SK-N-SH (cell line): ENCODE measurements around the gene CGB8. TPM values are rescaled to one million over a fixed set of nuclear protein-coding genes. Genes with fewer than 3 reads are reported as not detected.
"Not testable (repeated sequence)": the region's sequence is repeated elsewhere in the genome, so short reads cannot be mapped to it uniquely, and the experiment has no call there.

Source experiments
- CTCF ChIA-PET: fragments of 300-600, 350-600 bp; formaldehyde crosslinking; extraction: SDS; loops from one replicate; lab custom pipeline; 2021; lab: Yijun Ruan, JAX
- POLR2A ChIA-PET: fragments of 350-600 bp; sonication (Branson Sonifier 250); formaldehyde crosslinking; extraction: SDS; loops from one replicate; lab custom pipeline; 2020; ENCODE audit warnings: antibody characterized with exemption, inconsistent platforms; lab: Yijun Ruan, JAX
- DNase-seq: peaks from one replicate; pipeline ENCODE4 v3.0.0; 2012
- H2AFZ ChIP-seq: fragments of 200-600 bp; sonication (generic); 2 replicates; pipeline ENCODE4 v1.8.1; 2016; ENCODE audit warnings: antibody characterized with exemption, mild to moderate bottlenecking, low read depth
- H3F3A ChIP-seq: fragments of 200-600 bp; sonication (generic); replicated peaks from 2 replicates; pipeline ENCODE3; 2016; ENCODE audit warnings: antibody characterized with exemption, mild to moderate bottlenecking; ENCODE audit not compliant: insufficient read depth
- H3K27ac ChIP-seq, 2 experiments: fragments of 200-500 bp in 1 of 2; fragments of 200-600 bp in 1 of 2; sonication (Bioruptor generic) in 1 of 2; sonication (generic), shearing (Covaris generic) in 1 of 2; 2 replicates each; pipeline versions ENCODE4 v1.5.1 to v1.6.1; 2014 to 2016; ENCODE audit warnings: low read depth in 2 of 2, inconsistent platforms in 1 of 2, low read length in 1 of 2, mild to moderate bottlenecking in 1 of 2, mixed read lengths in 1 of 2
- H3K27me3 ChIP-seq: fragments of 200-600 bp; sonication (generic), shearing (Covaris generic); 2 replicates; pipeline ENCODE4 v1.6.1; 2016; ENCODE audit warnings: mixed run types; ENCODE audit not compliant: insufficient read depth
- H3K36me3 ChIP-seq, 2 experiments: fragments of 200-500 bp in 1 of 2; fragments of 200-600 bp in 1 of 2; sonication (Bioruptor generic) in 1 of 2; sonication (generic) in 1 of 2; replicated peaks in 1 of 2; 2 replicates each; pipeline versions ENCODE3 to v1.5.1; 2014 to 2016; ENCODE audit warnings: low read length in 1 of 2, mild to moderate bottlenecking in 1 of 2; ENCODE audit not compliant: insufficient read depth in 2 of 2, control insufficient read depth in 1 of 2
- H3K4me1 ChIP-seq, 2 experiments: fragments of 200-500 bp in 1 of 2; fragments of 200-600 bp in 1 of 2; sonication (Bioruptor generic) in 1 of 2; sonication (generic), shearing (Covaris generic) in 1 of 2; 2 replicates each; pipeline versions ENCODE4 v1.5.1 to v1.6.1; 2014 to 2016; ENCODE audit warnings: low read depth in 1 of 2, low read length in 1 of 2, mixed run types in 1 of 2; ENCODE audit not compliant: insufficient read depth in 2 of 2, control insufficient read depth in 1 of 2
- H3K4me2 ChIP-seq: fragments of 200-600 bp; sonication (generic), shearing (Covaris generic); 2 replicates; pipeline ENCODE4 v1.6.1; 2017; ENCODE audit warnings: mixed run types
- H3K4me3 ChIP-seq, 2 experiments: fragments of 200-500 bp in 1 of 2; fragments of 200-600 bp in 1 of 2; sonication (Bioruptor generic) in 1 of 2; sonication (generic), shearing (Covaris generic) in 1 of 2; 2 replicates each; pipeline versions ENCODE4 v1.5.1 to v1.8.1; 2014 to 2016; ENCODE audit warnings: low read depth in 2 of 2, inconsistent platforms in 1 of 2, low read length in 1 of 2, mild to moderate bottlenecking in 1 of 2, mixed read lengths in 1 of 2, moderate library complexity in 1 of 2
- H3K79me2 ChIP-seq: fragments of 200-600 bp; sonication (generic); 2 replicates; pipeline ENCODE4 v1.8.1; 2017; ENCODE audit warnings: mild to moderate bottlenecking; ENCODE audit not compliant: insufficient read depth
- H3K9ac ChIP-seq: fragments of 200-600 bp; sonication (generic); 2 replicates; pipeline ENCODE4 v1.6.1; 2017; ENCODE audit warnings: mixed run types
- H3K9me2 ChIP-seq: fragments of 200-600 bp; sonication (generic); 2 replicates; pipeline ENCODE4 v1.6.1; 2017; ENCODE audit warnings: mixed run types
- H3K9me3 ChIP-seq: fragments of 200-600 bp; sonication (generic); 2 replicates; pipeline ENCODE4 v1.6.1; 2017; ENCODE audit warnings: mixed run types, mild to moderate bottlenecking, moderate library complexity
- H4K20me1 ChIP-seq: fragments of 200-600 bp; sonication (generic); 2 replicates; pipeline ENCODE4 v1.6.1; 2017; ENCODE audit warnings: mild to moderate bottlenecking, mixed run types; ENCODE audit not compliant: insufficient read depth
- ELF1 ChIP-seq: IDR thresholded peaks from 2 replicates; pipeline ENCODE4 v1.4.0; 2012
- EZH2phosphoT487 ChIP-seq: fragments of 200-600 bp; sonication (generic); IDR thresholded peaks from 2 replicates; pipeline ENCODE4 v1.6.1; 2017; ENCODE audit warnings: low read depth, mixed run types, mild to moderate bottlenecking, antibody characterized with exemption, moderate library complexity, borderline replicate concordance
- MXI1 ChIP-seq: IDR thresholded peaks from 2 replicates; pipeline ENCODE4 v1.6.1; 2012; ENCODE audit warnings: mild to moderate bottlenecking, low read depth, low read length, improper control_type of control experiment
- RAD21 ChIP-seq: IDR thresholded peaks from 2 replicates; pipeline ENCODE4 v1.6.1; 2012; ENCODE audit warnings: mild to moderate bottlenecking, low read length
- TAF1 ChIP-seq: IDR thresholded peaks from 2 replicates; pipeline ENCODE4 v1.6.1; 2012; ENCODE audit warnings: low read depth, mild to moderate bottlenecking, low read length, moderate library complexity, borderline replicate concordance
- WGBS: methylation state at CpG from one replicate; pipeline ENCODE4 v1.1.6; 2017; ENCODE audit warnings: low lambda C conversion rate; 5-methylcytosine and 5-hydroxymethylcytosine counted together
- polyA plus RNA-seq, 3 experiments: library from polyadenylated mRNA; depleted of rRNA; stranded (reverse); fragments of >200 nt; gene quantifications; 2 replicates each; pipeline ENCODE4 v1.2.3, GENCODE V29; 2012
- TF ChIP-seq, protein P1 (sequence below): fragments of 150-350 bp; IDR thresholded peaks from 2 replicates; pipeline ENCODE4 v1.6.1; 2017; ENCODE audit warnings: antibody characterized with exemption, low read length, low read depth, borderline replicate concordance
- TF ChIP-seq, protein P2 (sequence below): IDR thresholded peaks from 2 replicates; pipeline ENCODE4 v1.4.0; 2012; ENCODE audit warnings: low read depth

Gene CGB8
- polyA plus RNA-seq, 1 of the 3 experiments (the other 2 are of a cell fraction), result 0.13 TPM

DNA sequence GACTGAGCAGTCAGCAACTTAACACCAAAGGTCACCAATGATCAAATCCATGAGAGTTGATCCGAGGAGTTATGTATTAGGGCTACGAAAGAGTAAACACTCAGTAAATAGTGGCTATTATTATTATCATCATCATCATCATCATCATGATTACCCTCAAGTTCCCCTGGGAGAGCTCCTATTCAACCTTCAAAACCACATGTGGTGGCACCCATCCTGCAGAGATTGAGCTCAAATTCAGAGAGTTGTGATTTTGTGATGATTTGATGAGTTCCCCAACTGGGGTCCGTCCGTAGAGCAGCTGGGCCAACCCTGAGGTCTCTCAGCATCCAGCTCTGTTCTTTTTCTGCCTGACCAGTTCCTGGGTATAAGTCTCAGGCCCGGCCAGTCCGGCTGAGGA, 23.8 kb downstream of the CGB8 start:
- H4K20me1 ChIP-seq, H2AFZ ChIP-seq, H3K36me3 ChIP-seq, CTCF ChIA-PET, POLR2A ChIA-PET, H3K9me3 ChIP-seq, H3K4me3 ChIP-seq, H3K27me3 ChIP-seq, H3K9ac ChIP-seq, H3K79me2 ChIP-seq, DNase-seq, H3K9me2 ChIP-seq, H3K4me2 ChIP-seq: not testable (repeated sequence)
- peaks cover 12% of the 10 kb centered on the region for H3F3A ChIP-seq
- peak overlapping the region in 1 of 2 experiments; percentile 27; a peak in 1 of 4 replicates for H3K27ac ChIP-seq
- 82% methylated on average over 3 of the region's 6 CpGs for WGBS
- peaks cover 5 to 11% of the 10 kb centered on the region in 2 experiments; a peak in 1 of 4 replicates for H3K4me1 ChIP-seq

DNA sequence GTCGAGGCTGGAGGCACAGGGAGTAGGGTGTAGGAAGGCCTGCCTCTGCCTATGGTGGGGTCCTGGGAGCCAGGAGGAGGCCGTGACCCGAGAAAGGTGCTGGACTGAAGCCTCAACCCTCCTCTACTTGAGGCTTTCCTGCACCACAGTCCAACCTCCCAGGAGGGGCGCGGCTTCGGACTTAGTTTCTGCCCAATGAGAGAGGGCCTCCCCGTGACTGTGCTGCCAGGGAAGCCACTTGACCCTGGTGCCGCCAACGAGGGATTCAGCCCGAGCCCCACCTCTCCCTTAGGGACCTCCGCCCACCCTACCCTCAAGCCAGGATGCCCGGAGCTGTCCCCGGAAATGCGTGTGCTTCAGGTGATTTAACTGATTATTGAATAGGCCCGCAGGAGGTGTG, 24.7 kb downstream of the CGB8 start, which contains the start of gene CGB3:
Gene CGB3, minus strand, starts transcription at position 101 of the 400 bp plus-strand sequence. CDS start 362 bp downstream, outside the sequence.
- H3K79me2 ChIP-seq, H3K4me2 ChIP-seq, H3K9me2 ChIP-seq, DNase-seq, H3K9me3 ChIP-seq, H3K27me3 ChIP-seq, H3K36me3 ChIP-seq, H3K9ac ChIP-seq, CTCF ChIA-PET, H4K20me1 ChIP-seq, H2AFZ ChIP-seq, POLR2A ChIA-PET, H3K4me3 ChIP-seq: not testable (repeated sequence)
- peaks cover 15% of the 10 kb centered on the region for H3F3A ChIP-seq
- peaks cover 0 to 13% of the 10 kb centered on the region in 2 experiments; a peak in 1 of 4 replicates for H3K4me1 ChIP-seq
- H3K27ac ChIP-seq, result peak within 1 kb of the TSS in 1 of 2 experiments; percentile 27; a peak in 1 of 4 replicates
- WGBS, result 71% methylated on average over 5 of the region's 15 CpGs

DNA sequence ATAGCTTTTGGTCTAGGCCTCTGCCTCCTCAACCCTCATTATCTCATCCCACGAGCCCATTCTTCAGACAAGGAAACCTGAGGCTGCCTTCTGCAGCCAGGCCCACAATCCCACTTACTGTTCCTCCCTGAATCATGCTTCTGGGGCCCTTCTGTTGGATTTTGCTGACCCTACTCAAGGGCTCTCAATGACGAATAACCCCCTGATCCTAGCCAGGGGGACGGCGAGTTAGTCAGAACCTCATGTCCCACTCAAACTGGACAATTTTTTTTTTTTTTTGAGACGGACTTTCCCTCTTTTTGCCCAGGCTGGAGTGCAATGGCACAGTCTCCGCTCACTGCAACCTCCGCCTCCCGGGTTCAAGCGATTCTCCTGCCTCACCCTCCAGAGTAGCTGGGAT, 26.8 kb downstream of the CGB8 start:
- H4K20me1 ChIP-seq, result no peaks in the 10 kb centered on the region
- H3K36me3 ChIP-seq, result no peaks in the 10 kb centered on the region
- H2AFZ ChIP-seq, result no peak overlapping the region
- WGBS, result 90% methylated on average over 9 of the region's 9 CpGs
- no peaks in the 10 kb centered on the region for H3K9me2 ChIP-seq
- no peaks in the 10 kb centered on the region for H3K9me3 ChIP-seq
- H3K27ac ChIP-seq, result no peak overlapping the region
- CTCF ChIA-PET, result interaction anchor here (0.9 to 1.2 kb wide), 2 partner anchors 23 to 29 kb away, joined by 3 to 4 read pairs; partner anchors contain the start of genes GYS1 and RUVBL2
- peaks cover 0 to 34% of the 10 kb centered on the region in 2 experiments; a peak in 1 of 4 replicates for H3K4me1 ChIP-seq
- H3K4me3 ChIP-seq, result no peak overlapping the region
- no peaks in the 10 kb centered on the region for H3K27me3 ChIP-seq
- no peak for DNase-seq
- TF ChIP-seq TAF1 (no peak), MXI1 (no peak), RAD21 (no peak), EZH2phosphoT487 (no peak), ELF1 (no peak)
- TF ChIP-seq, protein P1, sequence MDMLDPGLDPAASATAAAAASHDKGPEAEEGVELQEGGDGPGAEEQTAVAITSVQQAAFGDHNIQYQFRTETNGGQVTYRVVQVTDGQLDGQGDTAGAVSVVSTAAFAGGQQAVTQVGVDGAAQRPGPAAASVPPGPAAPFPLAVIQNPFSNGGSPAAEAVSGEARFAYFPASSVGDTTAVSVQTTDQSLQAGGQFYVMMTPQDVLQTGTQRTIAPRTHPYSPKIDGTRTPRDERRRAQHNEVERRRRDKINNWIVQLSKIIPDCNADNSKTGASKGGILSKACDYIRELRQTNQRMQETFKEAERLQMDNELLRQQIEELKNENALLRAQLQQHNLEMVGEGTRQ, result no peak
- TF ChIP-seq, protein P2, sequence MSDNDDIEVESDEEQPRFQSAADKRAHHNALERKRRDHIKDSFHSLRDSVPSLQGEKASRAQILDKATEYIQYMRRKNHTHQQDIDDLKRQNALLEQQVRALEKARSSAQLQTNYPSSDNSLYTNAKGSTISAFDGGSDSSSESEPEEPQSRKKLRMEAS, result no peak
- TF ChIP-seq, all 33 proteins: peak for 0
- POLR2A ChIA-PET, result no interaction called here
- Histone ChIP-seq H3K4me2 (no peak overlapping the region), H3F3A (peaks cover 17% of the 10 kb centered on the region), H3K9ac (no peak overlapping the region), H3K79me2 (no peaks in the 10 kb centered on the region)
